ENCODE data around the gene XIAP.
A peak's percentile ranks its signal among the peaks of the same experiment; 100 is the strongest.

XIAP gene

DNA sequence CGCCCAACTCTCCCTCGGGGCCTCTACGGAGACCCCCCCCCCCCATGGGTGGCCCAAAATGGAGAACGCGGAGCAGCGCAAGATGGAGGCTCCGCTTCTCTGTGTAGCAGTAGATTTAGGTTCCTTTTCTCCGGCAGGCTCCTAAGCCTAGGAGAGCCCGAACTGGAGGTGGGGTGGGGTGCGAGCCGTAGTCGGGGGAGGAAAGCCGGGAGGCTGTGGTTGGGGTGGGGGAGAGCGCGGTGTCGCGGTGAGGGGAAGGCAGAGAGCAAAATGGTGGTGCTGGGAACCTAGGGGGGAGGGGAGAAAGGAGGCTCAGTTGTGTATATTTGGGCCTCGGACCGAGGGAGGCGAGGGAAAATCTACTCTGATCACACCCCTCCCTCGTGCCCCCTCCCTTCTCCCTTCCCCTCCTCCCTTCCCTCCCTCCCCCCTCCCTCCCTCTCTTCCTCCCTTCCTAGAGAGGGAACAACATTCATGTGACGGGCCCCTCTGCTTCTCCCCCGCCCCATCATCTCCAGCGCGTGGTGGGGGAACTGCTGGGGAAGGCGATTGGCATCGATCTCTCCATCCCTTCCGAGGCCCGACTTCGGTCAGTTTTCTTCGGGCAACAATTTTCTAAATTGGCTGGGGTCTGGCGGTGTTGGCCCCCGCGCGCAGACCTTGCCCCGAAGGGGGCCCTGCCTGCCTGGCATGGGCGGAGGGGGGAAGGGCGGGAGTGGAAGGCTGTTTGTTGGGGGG lies 101.6 kb downstream of the XIAP start, which contains the start of gene STAG2:
Gene STAG2 (plus strand): TSS at position 439 of the 738 bp plus-strand sequence. CDS start 60,922 bp downstream, outside the sequence.
- DNase-seq (ENCODE audit: low read depth) = peak; percentile 25

DNA sequence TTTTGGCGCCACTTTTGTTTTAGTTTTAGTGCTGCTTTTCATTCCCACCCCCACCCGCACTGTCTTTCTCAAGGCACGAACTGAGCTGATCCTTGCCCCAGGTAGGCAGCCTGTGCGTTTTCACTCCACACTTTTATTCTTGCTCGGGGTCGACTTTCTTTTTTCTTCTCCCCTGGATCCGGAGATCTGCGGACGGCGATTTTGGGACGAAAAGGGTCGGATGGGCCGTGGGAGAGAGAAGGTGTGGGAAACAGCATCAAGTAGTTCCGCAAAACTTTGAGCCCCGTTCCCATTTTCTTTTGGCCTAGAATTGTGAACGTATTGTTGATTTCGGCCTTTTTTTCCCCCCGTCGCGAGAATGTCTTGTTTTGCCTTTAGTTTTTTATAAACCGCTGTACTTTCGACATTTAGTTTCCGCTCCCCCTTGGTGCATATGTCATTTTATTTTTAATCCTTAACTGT lies 102.2 kb downstream of the XIAP start:
- no peak for DNase-seq (ENCODE audit: low read depth)

- peak; percentile 70 for DNase-seq (ENCODE audit: low read depth)
Measured at GRCh38 chrX:123962794-123963373, 103.0 kb downstream of the XIAP start.
